HG03280 (cell line): ENCODE results near the gene ZP1.

ENCODE experiments used
- ATAC-seq: cut with Tn5 transposase; IDR thresholded peaks from one replicate; pipeline ENCODE4 v1.9.1; 2021; ENCODE audit warnings: mild to moderate bottlenecking, moderate library complexity; ENCODE audit not compliant: unreplicated experiment

Gene ZP1

DNA sequence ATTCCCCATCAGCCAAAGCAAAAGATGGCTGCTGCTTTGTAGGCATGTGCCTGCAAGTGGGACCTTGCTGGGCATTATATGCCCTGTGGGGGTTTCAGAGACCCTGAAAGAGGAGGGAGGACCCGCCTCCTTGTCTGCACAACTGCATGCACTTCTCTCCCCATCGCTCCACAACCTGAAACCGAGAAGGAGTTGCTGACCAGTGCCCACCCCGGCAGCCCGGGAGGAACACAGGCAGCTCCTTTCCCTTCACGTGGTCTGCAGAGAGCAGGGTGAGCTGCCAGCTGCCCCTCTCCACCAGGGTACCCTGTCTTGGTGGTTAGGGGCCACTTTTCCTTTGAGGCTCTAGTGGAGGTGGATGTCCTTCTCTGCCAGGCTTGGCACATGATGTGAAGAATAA, 55.6 kb downstream of the ZP1 start:
- ATAC-seq, result no peak

DNA sequence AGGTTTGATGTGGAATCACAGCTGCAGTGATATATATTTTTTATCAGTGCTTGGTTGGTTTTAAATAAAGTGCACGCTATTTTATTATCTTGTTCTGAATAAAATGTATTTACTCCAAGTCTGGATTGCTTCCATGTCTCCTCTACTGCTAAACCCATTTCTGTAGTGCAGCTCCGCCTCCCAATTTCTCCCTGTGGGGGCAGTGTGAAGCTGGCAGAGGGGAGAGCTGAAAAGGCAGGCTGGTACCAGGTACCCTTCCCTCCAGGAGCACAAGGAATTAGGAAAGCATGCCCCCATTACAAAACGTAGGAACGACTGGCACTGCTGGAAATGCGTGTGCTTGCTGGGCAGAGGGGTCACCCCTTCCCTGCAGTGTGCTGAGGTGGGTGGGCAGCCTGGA, 56.0 kb downstream of the ZP1 start:
- ATAC-seq, result no peak

DNA sequence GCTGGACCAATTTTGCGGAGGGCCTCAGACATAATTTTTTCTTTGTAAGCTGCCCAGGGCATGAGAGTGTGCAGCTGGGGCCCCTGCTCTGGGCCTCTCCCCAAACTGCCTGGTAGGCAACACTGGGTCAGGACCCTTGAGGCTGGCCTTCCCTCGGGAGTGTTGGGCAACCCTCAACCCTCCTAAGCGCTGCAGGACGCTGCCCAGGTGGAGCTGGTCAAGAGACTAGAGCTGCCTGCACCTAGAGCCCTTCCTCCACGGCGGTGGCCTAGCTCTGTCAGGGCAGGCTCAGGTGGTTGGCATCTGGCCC, 56.4 kb downstream of the ZP1 start:
- ATAC-seq, result no peak

DNA sequence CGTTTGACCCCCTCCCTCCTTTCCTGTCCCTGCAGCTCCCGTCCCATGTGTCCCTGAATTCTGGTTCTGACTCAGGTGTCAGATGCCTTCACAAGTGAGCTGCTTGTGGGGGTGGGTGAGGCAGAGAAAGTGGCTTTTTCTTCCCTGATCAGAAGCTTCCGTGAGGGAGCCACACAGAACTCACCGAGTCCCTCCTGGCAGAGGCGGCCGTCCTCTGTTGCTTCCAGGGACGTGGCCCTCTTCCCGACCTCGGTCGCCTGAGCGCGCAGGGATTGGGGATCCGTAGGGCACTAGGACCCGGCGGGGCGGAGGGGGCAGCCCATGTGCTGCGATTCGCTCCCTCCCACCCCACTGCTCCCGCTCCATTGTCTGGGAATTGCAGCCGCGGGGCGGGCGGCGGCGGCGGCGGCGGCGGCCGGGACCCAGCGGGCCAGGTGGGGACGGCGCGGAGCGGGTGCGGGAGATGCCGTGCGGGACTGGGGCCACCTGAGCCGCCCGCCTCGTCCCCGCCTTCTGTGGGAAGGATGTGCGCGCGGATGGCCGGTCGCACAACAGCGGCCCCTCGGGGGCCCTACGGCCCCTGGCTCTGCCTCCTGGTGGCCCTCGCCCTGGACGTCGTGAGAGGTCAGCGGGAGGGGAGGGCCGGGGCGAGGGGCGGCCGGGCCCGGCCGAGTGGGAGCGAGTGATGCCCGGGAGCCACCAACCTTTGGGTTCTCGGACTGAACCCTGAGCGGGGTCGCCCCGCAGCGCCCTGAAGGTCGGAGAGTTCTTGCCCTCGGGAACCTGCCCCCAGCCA, 57.0 kb downstream of the ZP1 start, which contains the start of gene TMEM132A:
TSS of gene TMEM132A (plus strand) at position 351 of the 796 bp plus-strand sequence. CDS start at position 525, 174 bp downstream.
- ATAC-seq, result no peak
